CD14-positive monocyte (primary cell): ENCODE results near the gene MACO1. TPM values are rescaled to one million over a fixed set of nuclear protein-coding genes. Genes with fewer than 3 reads are reported as not detected.

ENCODE experiments used
- DNase-seq, 3 donors: peaks; one replicate each; pipeline ENCODE4 v3.0.0-alpha.2; 2011 to 2022
- H2AFZ ChIP-seq: 2 replicates; pipeline ENCODE4 v1.6.0; 2012; ENCODE audit warnings: mild to moderate bottlenecking, low read depth, low read length, inconsistent platforms; ENCODE audit not compliant: insufficient read depth, poor library complexity, severe bottlenecking
- H3K27ac ChIP-seq, 2 donors: 1 replicate in 1 of 2; 2 replicates in 1 of 2; pipeline ENCODE4 v1.5.1; 2012 to 2013; ENCODE audit warnings: low read length in 2 of 2, control low read depth in 1 of 2, inconsistent platforms in 1 of 2, low read depth in 1 of 2, mild to moderate bottlenecking in 1 of 2
- H3K27me3 ChIP-seq, 2 donors: one replicate each; pipeline versions ENCODE4 v1.6.0 to v1.6.1; 2011 to 2013; ENCODE audit warnings: low read length in 2 of 2; ENCODE audit not compliant: control insufficient read depth in 2 of 2, insufficient read depth in 2 of 2
- H3K36me3 ChIP-seq, 2 donors: replicated peaks in 1 of 2; 1 replicate in 1 of 2; 2 replicates in 1 of 2; pipeline versions ENCODE4 v1.5.1 to v1.6.1; 2012 to 2013; ENCODE audit warnings: low read length in 2 of 2, control low read depth in 1 of 2, inconsistent platforms in 1 of 2, mild to moderate bottlenecking in 1 of 2; ENCODE audit not compliant: insufficient read depth in 2 of 2, control insufficient read depth in 1 of 2
- H3K4me1 ChIP-seq, 2 donors: 1 replicate in 1 of 2; 2 replicates in 1 of 2; pipeline versions ENCODE4 v1.5.1 to v1.6.1; 2012 to 2013; ENCODE audit warnings: low read length in 2 of 2, control low read depth in 1 of 2, inconsistent platforms in 1 of 2, mild to moderate bottlenecking in 1 of 2, moderate library complexity in 1 of 2; ENCODE audit not compliant: insufficient read depth in 2 of 2, control insufficient read depth in 1 of 2
- H3K4me2 ChIP-seq: replicated peaks from 2 replicates; pipeline ENCODE3; 2012; ENCODE audit warnings: low read length, moderate library complexity, mild to moderate bottlenecking; ENCODE audit not compliant: poor library complexity, severe bottlenecking; ENCODE audit errors: extremely low read depth
- H3K4me3 ChIP-seq, 3 experiments: fragments of 200-600 bp in 1 of 3; sonication (generic) in 1 of 3; replicated peaks in 1 of 3; 1 replicate in 2 of 3; 2 replicates in 1 of 3; pipeline ENCODE4 v1.5.1; 2011 to 2013; ENCODE audit warnings: low read length in 3 of 3, mild to moderate bottlenecking in 3 of 3, control low read depth in 2 of 3, low read depth in 2 of 3, inconsistent platforms in 1 of 3, moderate library complexity in 1 of 3
- H3K79me2 ChIP-seq: 2 replicates; pipeline ENCODE4 v1.6.0; 2012; ENCODE audit warnings: mild to moderate bottlenecking, control low read depth, inconsistent platforms, low read length, moderate library complexity; ENCODE audit not compliant: insufficient read depth
- H3K9ac ChIP-seq: 2 replicates; pipeline ENCODE4 v1.6.0; 2017; ENCODE audit warnings: low read length, mild to moderate bottlenecking; ENCODE audit not compliant: insufficient read depth, poor library complexity, severe bottlenecking
- H3K9me3 ChIP-seq, 2 donors: replicated peaks in 1 of 2; 1 replicate in 1 of 2; 2 replicates in 1 of 2; pipeline versions ENCODE4 v1.5.1 to v1.6.1; 2012 to 2013; ENCODE audit warnings: low read length in 2 of 2, control low read depth in 1 of 2; ENCODE audit not compliant: control insufficient read depth in 1 of 2, insufficient read depth in 1 of 2
- H4K20me1 ChIP-seq: 2 replicates; pipeline ENCODE4 v1.6.0; 2012; ENCODE audit warnings: mild to moderate bottlenecking, low read length, control low read depth, moderate library complexity; ENCODE audit not compliant: insufficient read depth
- H3K27ac Mint-ChIP-seq, 7 donors: one replicate each; pipeline ENCODE4 v1.8.0; 2020; ENCODE audit warnings: mild to moderate bottlenecking in 7 of 7, mixed read lengths in 7 of 7, moderate library complexity in 6 of 7, inconsistent platforms in 2 of 7
- H3K27me3 Mint-ChIP-seq, 3 donors: one replicate each; pipeline ENCODE4 v1.8.0; 2021 to 2022; ENCODE audit warnings: low read depth in 3 of 3, mild to moderate bottlenecking in 3 of 3, mixed read lengths in 3 of 3, moderate library complexity in 3 of 3, inconsistent platforms in 1 of 3
- H3K36me3 Mint-ChIP-seq, 2 donors: one replicate each; pipeline ENCODE4 v1.8.0; 2020; ENCODE audit warnings: mixed read lengths in 2 of 2, inconsistent platforms in 1 of 2, mild to moderate bottlenecking in 1 of 2
- H3K4me1 Mint-ChIP-seq: one replicate; pipeline ENCODE4 v1.8.0; 2020; ENCODE audit warnings: mild to moderate bottlenecking, mixed read lengths
- H3K4me3 Mint-ChIP-seq, 2 donors: one replicate each; pipeline ENCODE4 v1.8.0; 2020; ENCODE audit warnings: mild to moderate bottlenecking in 2 of 2, mixed read lengths in 2 of 2, moderate library complexity in 1 of 2
- H3K9me3 Mint-ChIP-seq, 7 donors: one replicate each; pipeline ENCODE4 v1.8.0; 2020 to 2022; ENCODE audit warnings: mixed read lengths in 7 of 7, mild to moderate bottlenecking in 6 of 7, moderate library complexity in 6 of 7, inconsistent platforms in 2 of 7
- CTCF ChIP-seq: fragments of 200-600 bp; IDR thresholded peaks from one replicate; pipeline ENCODE4 v1.8.0; 2022; ENCODE audit warnings: antibody characterized with exemption, mild to moderate bottlenecking
- WGBS: methylation state at CpG from one replicate; pipeline ENCODE4 v1.1.5; 2013; ENCODE audit warnings: missing lambda C conversion rate; ENCODE audit not compliant: insufficient coverage; 5-methylcytosine and 5-hydroxymethylcytosine counted together
- intact Hi-C, 2 donors: fragments of 100-400 bp; cut with micrococcal nuclease; formaldehyde crosslinking; loops; one replicate each; pipeline versions ENCODE4 v1.15.0 to v1.15.1; 2023
- polyA plus RNA-seq, 3 donors: library from polyadenylated mRNA; depleted of rRNA in 1 of 3; unstranded in 2 of 3; stranded (reverse) in 1 of 3; fragments of 300-500 nt in 2 of 3; fragments of >200 nt in 1 of 3; fragmentation: Illumina TruSeq in 2 of 3; gene quantifications; 1 replicate in 2 of 3; 2 replicates in 1 of 3; pipeline ENCODE4 v1.2.3, GENCODE V29; 2012 to 2021

The MACO1 gene
- polyA plus RNA-seq, 3 donors, result 2.6 to 4.1 (median 3.9) TPM

- H3K9me3 Mint-ChIP-seq, result no peaks in the 10 kb centered on the region
- intact Hi-C loops, result no loop called here
- no peak overlapping the region for H3K4me2 ChIP-seq
- H4K20me1 ChIP-seq, result no peaks in the 10 kb centered on the region
- peaks cover 8% of the 10 kb centered on the region for H3K4me1 Mint-ChIP-seq
- H3K4me3 ChIP-seq, result no peak overlapping the region
- no peaks in the 10 kb centered on the region for H3K79me2 ChIP-seq
- TF ChIP-seq CTCF, result no peak
- no peak overlapping the region for H3K4me3 Mint-ChIP-seq
- no peaks in the 10 kb centered on the region for H3K36me3 ChIP-seq
- H3K27me3 ChIP-seq, result no peaks in the 10 kb centered on the region
- H3K9ac ChIP-seq, result no peak overlapping the region
- H3K27ac ChIP-seq, result no peak overlapping the region
- no peaks in the 10 kb centered on the region for H3K9me3 ChIP-seq
- peaks cover 3 to 8% (median 8%) of the 10 kb centered on the region in 3 donors for H3K27me3 Mint-ChIP-seq
- H2AFZ ChIP-seq, result no peak overlapping the region
- WGBS, result 92% methylated on average over 13 of the region's 16 CpGs
- no peaks in the 10 kb centered on the region for H3K36me3 Mint-ChIP-seq
- H3K27ac Mint-ChIP-seq, result no peak overlapping the region
- peaks cover 2 to 6% of the 10 kb centered on the region in 2 donors for H3K4me1 ChIP-seq
- no peak for DNase-seq
Observed at GRCh38 chr1:25425098-25426085, 5.3 kb upstream of the MACO1 start.

- peak overlapping the region in 1 of 7 donors; percentile 50 for H3K27ac Mint-ChIP-seq
Observed at GRCh38 chr1:25427696-25428095, 3.0 kb upstream of the MACO1 start.

More at GRCh38 chr1:25427696-25428095, 3.0 kb upstream of the MACO1 start:
- no peak overlapping the region for H3K9ac ChIP-seq
- TF ChIP-seq CTCF, result no peak
- peaks cover 8% of the 10 kb centered on the region for H4K20me1 ChIP-seq
- intact Hi-C loops, result no loop called here
- Mint-ChIP-seq H3K9me3 (no peaks in the 10 kb centered on the region), H3K4me3 (no peak overlapping the region), H3K4me1 (peaks cover 17% of the 10 kb centered on the region), H3K27me3 (peaks cover 2 to 8% (median 7%) of the 10 kb centered on the region in 3 donors), H3K36me3 (no peaks in the 10 kb centered on the region)
- peaks cover 14% of the 10 kb centered on the region for H3K79me2 ChIP-seq
- H3K36me3 ChIP-seq, result no peaks in the 10 kb centered on the region
- WGBS, result no CpG with 5 or more reads among the region's 1 CpG
- H3K9me3 ChIP-seq, result no peaks in the 10 kb centered on the region
- peaks cover 11 to 20% of the 10 kb centered on the region in 2 donors for H3K4me1 ChIP-seq
- no peak overlapping the region for H3K27ac ChIP-seq
- DNase-seq, result no peak
- no peaks in the 10 kb centered on the region for H3K27me3 ChIP-seq
- peak overlapping the region; percentile 67 for H2AFZ ChIP-seq
- no peak overlapping the region for H3K4me2 ChIP-seq
- no peak overlapping the region for H3K4me3 ChIP-seq
